GM12878 (cell line): ENCODE measurements around the gene MRPS35.

Experiments
- ATF2 ChIP-seq: IDR thresholded peaks from 2 replicates; pipeline ENCODE4 v1.6.1; 2012; ENCODE audit warnings: low read length, inconsistent platforms
- CTCF ChIP-seq, 3 experiments: IDR thresholded peaks in 2 of 3; conservative IDR thresholded peaks in 1 of 3; 2 replicates each; pipeline ENCODE4 v1.5.1; 2011; ENCODE audit warnings: low read depth in 3 of 3, low read length in 3 of 3, mild to moderate bottlenecking in 3 of 3, control low read depth in 2 of 3, moderate library complexity in 2 of 3, inconsistent platforms in 1 of 3, mixed read lengths in 1 of 3; ENCODE audit not compliant: control insufficient read depth in 2 of 3, insufficient read depth in 1 of 3; ENCODE audit errors: extremely low read depth in 1 of 3
- EGR1 ChIP-seq, 2 experiments: IDR thresholded peaks; 1 replicate in 1 of 2; 2 replicates in 1 of 2; pipeline ENCODE4 v1.6.1; 2011 to 2012; ENCODE audit warnings: low read depth in 2 of 2, low read length in 2 of 2, borderline replicate concordance in 1 of 2, mild to moderate bottlenecking in 1 of 2, moderate library complexity in 1 of 2
- EP300 ChIP-seq, 2 experiments: fragments of 150-350 bp in 1 of 2; IDR thresholded peaks; 2 replicates each; pipeline ENCODE4 v1.6.1; 2011 to 2012; ENCODE audit warnings: low read depth in 2 of 2, low read length in 2 of 2, borderline replicate concordance in 1 of 2, improper control_type of control experiment in 1 of 2, inconsistent platforms in 1 of 2; ENCODE audit not compliant: control insufficient read depth in 1 of 2
- EZH2 ChIP-seq: IDR thresholded peaks from 2 replicates; pipeline ENCODE4 v1.6.1; 2012; ENCODE audit warnings: low read depth, mild to moderate bottlenecking, control low read depth, inconsistent platforms, low read length, borderline replicate concordance; ENCODE audit not compliant: control insufficient read depth
- FOS ChIP-seq: IDR thresholded peaks from 3 replicates; pipeline ENCODE4 v1.6.1; 2011; ENCODE audit warnings: borderline replicate concordance; ENCODE audit not compliant: insufficient read length; ENCODE audit errors: extremely low read depth
- FOXM1 ChIP-seq: IDR thresholded peaks from 2 replicates; pipeline ENCODE4 v1.6.1; 2012; ENCODE audit warnings: low read depth, mild to moderate bottlenecking, inconsistent platforms, low read length, moderate library complexity
- IKZF2 ChIP-seq, 2 experiments: fragments of 450-650 bp; IDR thresholded peaks; 2 replicates each; pipeline ENCODE4 v1.6.1; 2017; ENCODE audit warnings: mild to moderate bottlenecking in 2 of 2, moderate library complexity in 2 of 2
- JUND ChIP-seq: IDR thresholded peaks from 2 replicates; pipeline ENCODE4 v1.6.1; 2012; ENCODE audit warnings: low read depth, mild to moderate bottlenecking, low read length, improper control_type of control experiment, moderate library complexity
- KLF5 ChIP-seq: fragments of 450-650 bp; IDR thresholded peaks from 2 replicates; pipeline ENCODE4 v1.6.1; 2014; ENCODE audit warnings: mild to moderate bottlenecking; ENCODE audit not compliant: partially characterized antibody
- RAD21 ChIP-seq: IDR thresholded peaks from 2 replicates; pipeline ENCODE4 v1.6.1; 2011; ENCODE audit warnings: mild to moderate bottlenecking, low read depth, low read length, moderate library complexity; ENCODE audit not compliant: insufficient read depth
- TCF7 ChIP-seq: IDR thresholded peaks from 2 replicates; pipeline ENCODE4 v1.6.1; 2014; ENCODE audit warnings: antibody characterized with exemption, borderline replicate concordance

- TF ChIP-seq KLF5 = no peak
- no peak for TF ChIP-seq EP300 (IDR thresholded peaks at IDR 0.05; ENCODE audit: borderline replicate concordance in 1 of 2, control insufficient read depth in 1 of 2, low read depth in 2 of 2, low read length in 2 of 2)
- TF ChIP-seq CTCF (IDR thresholded peaks at IDR 0.05 in 2 of 3, conservative IDR thresholded peaks at IDR 0.05 in 1 of 3; ENCODE audit: control insufficient read depth in 2 of 3, extremely low read depth in 1 of 3, insufficient read depth in 1 of 3, low read depth in 3 of 3, low read length in 3 of 3) = no peak
- TF ChIP-seq FOS = no peak
- no peak for TF ChIP-seq JUND
- no peak for TF ChIP-seq IKZF2 (IDR thresholded peaks at IDR 0.05)
- no peak for TF ChIP-seq RAD21
- no peak for TF ChIP-seq ATF2
- no peak for TF ChIP-seq FOXM1
- TF ChIP-seq EGR1 (IDR thresholded peaks at IDR 0.05; ENCODE audit: borderline replicate concordance in 1 of 2, low read depth in 2 of 2, low read length in 2 of 2) = no peak
- TF ChIP-seq TCF7 = no peak
- no peak for TF ChIP-seq EZH2
These were observed 30.0 kb upstream of the MRPS35 start for GRCh38 chr12:27680619-27681018.
